Epithelial cell of proximal tubule (primary cell): ENCODE results near the gene CHST13. TPM values are rescaled to one million over a fixed set of nuclear protein-coding genes. Genes with fewer than 3 reads are reported as not detected.
"Not testable (repeated sequence)": the region's sequence is repeated elsewhere in the genome, so short reads cannot be mapped to it uniquely, and the experiment has no call there.

Source experiments
- DNase-seq: peaks from one replicate; pipeline ENCODE4 v3.0.0-alpha.2; 2011; ENCODE audit warnings: low read depth
- H3K4me3 ChIP-seq: 2 replicates; pipeline ENCODE4 v1.5.1; 2011; ENCODE audit warnings: low read depth, mild to moderate bottlenecking, low read length
- CTCF ChIP-seq: conservative IDR thresholded peaks from 2 replicates; pipeline ENCODE4 v1.5.1; 2012; ENCODE audit warnings: low read depth, mild to moderate bottlenecking, low read length
- total RNA-seq: library from RNA; depleted of rRNA; stranded (reverse); fragments of >200 nt; gene quantifications from 2 replicates; pipeline ENCODE4 v1.2.3, GENCODE V29; 2015

Gene CHST13
- total RNA-seq, 1 donor from 2014 or later: 0.29 TPM

- no peak for DNase-seq
- H3K4me3 ChIP-seq: no peak overlapping the region
- TF ChIP-seq CTCF: no peak
Measured at GRCh38 chr3:126573492-126574117, 49.6 kb downstream of the CHST13 start.

- no peak for TF ChIP-seq CTCF
- H3K4me3 ChIP-seq: no peak overlapping the region
- DNase-seq: no peak
Measured at GRCh38 chr3:126577261-126577660, 53.3 kb downstream of the CHST13 start.

GRCh38 chr3:126578702-126579101 lies 54.7 kb downstream of the CHST13 start:
- no peak overlapping the region for H3K4me3 ChIP-seq
- DNase-seq: no peak
- no peak for TF ChIP-seq CTCF

- H3K4me3 ChIP-seq: no peak overlapping the region
- TF ChIP-seq CTCF: no peak
- no peak for DNase-seq
Measured at GRCh38 chr3:126580746-126581145, 56.8 kb downstream of the CHST13 start.

- DNase-seq: no peak
- H3K4me3 ChIP-seq: no peak overlapping the region
- TF ChIP-seq CTCF: no peak
Measured at GRCh38 chr3:126581569-126581968, 57.6 kb downstream of the CHST13 start.

- no peak for TF ChIP-seq CTCF
- DNase-seq: no peak
Measured at GRCh38 chr3:126582311-126582710, 58.4 kb downstream of the CHST13 start.

GRCh38 chr3:126591515-126591914 lies 67.6 kb downstream of the CHST13 start:
- not testable (repeated sequence) for DNase-seq

More at GRCh38 chr3:126582311-126582710, 58.4 kb downstream of the CHST13 start:
- H3K4me3 ChIP-seq: no peak overlapping the region

More at GRCh38 chr3:126591515-126591914, 67.6 kb downstream of the CHST13 start:
- H3K4me3 ChIP-seq: not testable (repeated sequence)

Other genes starting within 250 kb of the CHST13 start
- gene KLF15, start 166.7 kb upstream of the CHST13 start, total RNA-seq: 0.14 TPM in 1 of 2 replicates, not detected in the other
- gene CFAP100, start 129.2 kb upstream of the CHST13 start, total RNA-seq: not detected in 2 replicates
- 19.3 and 20.5 TPM in 2 replicates for gene ZXDC, start 48.3 kb upstream of the CHST13 start, total RNA-seq
- not detected in 2 replicates for gene UROC1, start 6.4 kb upstream of the CHST13 start, total RNA-seq
- gene C3orf22, start 34.8 kb downstream of the CHST13 start, total RNA-seq: not detected in 2 replicates
- 4.5 and 9.4 TPM in 2 replicates for gene TXNRD3, start 131.0 kb downstream of the CHST13 start, total RNA-seq
- 13.8 and 38.2 TPM in 2 replicates for gene CHCHD6, start 180.1 kb downstream of the CHST13 start, total RNA-seq